GM18861 (cell line): ENCODE data around the gene ORAI3.

ENCODE experiments used
- ATAC-seq: cut with Tn5 transposase; IDR thresholded peaks from one replicate; pipeline ENCODE4 v1.9.1; 2021; ENCODE audit not compliant: unreplicated experiment

ORAI3 gene

DNA sequence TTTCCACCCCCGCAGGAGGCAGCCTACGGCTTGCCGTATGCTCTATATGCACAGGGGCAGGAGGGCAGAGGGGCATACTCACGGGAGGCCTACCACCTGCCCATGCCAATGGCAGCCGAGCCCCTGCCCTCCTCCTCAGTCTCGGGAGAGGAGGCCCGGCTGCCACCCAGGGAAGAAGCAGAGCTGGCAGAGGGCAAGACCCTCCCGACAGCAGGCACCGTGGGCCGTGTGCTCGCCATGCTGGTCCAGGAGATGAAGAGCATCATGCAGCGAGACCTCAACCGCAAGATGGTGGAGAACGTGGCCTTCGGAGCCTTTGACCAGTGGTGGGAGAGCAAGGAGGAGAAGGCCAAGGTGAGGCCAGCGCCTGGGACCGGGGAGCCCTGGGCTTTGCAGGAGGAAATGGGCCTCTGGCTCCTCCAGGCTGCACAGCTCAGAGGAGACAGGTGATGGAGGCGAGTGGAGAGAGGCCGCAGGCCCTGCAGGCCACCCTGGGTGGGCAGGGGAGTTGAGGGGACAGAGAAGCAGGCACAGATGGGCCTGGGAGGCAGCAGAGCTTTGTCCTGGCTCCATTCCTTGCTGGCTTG lies 17.3 kb downstream of the ORAI3 start:
- ATAC-seq, result no peak

DNA sequence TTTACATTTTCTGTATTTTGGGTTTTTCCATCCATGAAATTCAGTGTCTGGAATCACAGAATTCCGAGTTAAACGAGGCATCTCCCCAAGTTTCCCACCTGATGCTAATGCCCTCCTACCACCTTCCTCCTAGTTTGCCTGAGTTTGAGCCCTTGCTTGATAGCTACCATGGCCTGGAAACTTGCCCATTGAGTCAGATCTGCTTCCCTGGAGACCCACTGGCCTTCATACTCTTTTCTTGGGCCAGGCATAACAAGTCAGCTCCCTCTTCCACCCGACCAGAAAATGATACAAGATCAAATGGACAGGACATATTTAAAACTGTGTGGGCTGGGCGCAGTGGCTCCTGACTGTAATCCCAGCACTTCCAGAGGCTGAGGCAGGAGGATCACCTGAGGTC lies 18.9 kb downstream of the ORAI3 start:
- ATAC-seq, result no peak

DNA sequence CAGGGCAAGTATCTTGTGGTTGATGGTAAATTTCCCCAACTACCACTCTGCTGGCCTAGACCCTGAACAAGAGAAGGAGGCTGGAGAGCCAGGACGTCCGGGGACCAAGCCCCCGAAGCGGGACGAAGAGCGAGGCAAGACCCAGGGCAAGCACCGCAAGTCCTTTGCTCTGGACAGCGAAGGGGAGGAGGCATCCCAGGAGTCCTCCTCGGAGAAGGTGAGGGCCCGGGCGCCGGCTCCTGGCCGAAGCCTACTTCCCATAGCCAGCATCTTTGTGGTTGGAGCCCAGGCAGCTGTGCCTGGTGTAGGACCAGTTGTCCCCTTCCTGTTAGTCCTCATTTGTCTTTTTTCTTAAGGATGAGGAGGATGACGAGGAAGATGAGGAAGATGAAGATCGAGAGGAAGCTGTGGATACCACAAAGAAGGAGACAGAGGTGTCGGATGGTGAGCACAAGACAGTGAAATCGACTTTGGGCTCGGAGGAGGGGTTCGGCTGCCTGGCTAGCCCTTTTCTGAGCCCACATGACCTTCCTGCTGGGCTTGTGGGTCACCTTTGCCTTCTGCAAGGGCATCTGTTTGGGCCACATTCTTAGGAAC lies 20.5 kb downstream of the ORAI3 start:
- no peak for ATAC-seq

DNA sequence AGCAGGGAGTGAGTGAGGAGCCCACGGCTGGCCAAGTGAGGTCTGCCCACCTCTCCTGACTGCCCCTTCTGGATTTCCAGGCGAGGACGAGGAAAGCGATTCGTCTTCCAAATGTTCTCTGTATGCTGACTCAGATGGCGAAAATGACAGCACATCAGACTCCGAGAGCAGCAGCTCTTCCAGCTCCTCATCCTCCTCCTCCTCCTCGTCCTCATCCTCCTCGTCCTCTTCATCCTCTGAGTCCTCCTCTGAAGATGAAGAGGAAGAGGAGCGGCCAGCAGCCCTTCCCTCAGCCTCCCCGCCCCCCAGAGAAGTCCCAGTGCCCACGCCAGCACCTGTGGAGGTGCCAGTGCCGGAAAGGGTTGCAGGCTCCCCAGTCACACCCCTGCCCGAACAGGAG lies 22.4 kb downstream of the ORAI3 start:
- ATAC-seq, result no peak

DNA sequence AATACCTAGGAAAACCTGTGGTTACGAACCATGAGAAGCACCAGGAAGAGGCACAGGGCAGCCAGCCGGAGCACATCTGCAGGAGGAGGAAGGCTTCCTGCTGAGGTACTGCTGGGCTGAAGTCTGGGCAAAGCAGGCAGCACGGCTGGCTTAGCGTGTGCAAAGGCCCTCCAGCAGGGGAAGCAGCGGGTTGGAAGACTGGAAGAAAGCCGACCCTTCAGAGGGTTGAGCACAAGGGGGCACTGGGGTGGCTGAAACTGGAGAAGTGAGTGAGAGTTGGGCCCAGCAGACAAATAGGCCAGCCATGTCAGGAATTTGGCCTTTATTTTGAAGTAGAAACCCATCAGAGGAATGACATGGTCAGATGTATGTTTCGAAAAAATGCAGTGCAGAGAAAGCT lies 24.0 kb downstream of the ORAI3 start:
- ATAC-seq, result no peak

DNA sequence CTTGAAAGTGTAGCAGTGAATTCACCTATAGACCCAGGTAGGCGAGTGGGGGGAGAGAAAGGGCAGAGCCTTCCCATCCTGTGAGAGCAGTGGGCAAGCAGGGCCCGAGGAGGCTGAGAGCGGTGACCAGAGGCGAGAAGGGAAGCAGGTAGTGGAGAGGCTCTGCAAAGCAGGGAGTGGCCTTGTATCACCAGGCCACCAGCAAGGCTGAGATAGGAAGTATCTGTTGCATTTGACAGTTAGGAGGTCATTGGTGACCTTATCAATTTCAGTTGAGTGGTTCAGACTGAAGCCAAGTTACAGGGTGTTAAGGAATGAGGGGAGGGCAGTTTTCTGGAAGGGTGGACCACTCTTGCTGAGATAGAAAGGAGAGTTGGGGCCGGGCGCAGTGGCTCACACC lies 25.5 kb downstream of the ORAI3 start:
- ATAC-seq, result no peak

DNA sequence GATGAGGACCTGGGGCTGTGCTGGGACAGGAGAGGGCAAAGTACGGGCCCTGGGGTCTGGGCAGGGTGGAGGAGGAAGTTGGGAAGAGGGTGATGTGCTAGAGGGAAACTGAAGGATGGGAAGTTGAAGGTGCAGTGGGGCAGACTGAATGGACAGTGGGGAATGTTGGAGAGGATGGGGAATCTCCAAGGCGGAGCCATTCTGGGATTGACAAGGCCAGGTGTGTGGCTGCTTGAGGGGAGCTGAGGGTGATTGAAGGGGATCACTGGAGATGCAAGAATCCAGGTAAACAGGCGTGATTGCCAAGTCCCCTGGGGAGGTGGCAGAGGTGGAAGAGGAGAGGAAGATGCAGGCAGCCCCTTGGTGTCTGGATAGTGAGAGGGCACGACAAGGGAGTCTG lies 27.6 kb downstream of the ORAI3 start:
- no peak for ATAC-seq

DNA sequence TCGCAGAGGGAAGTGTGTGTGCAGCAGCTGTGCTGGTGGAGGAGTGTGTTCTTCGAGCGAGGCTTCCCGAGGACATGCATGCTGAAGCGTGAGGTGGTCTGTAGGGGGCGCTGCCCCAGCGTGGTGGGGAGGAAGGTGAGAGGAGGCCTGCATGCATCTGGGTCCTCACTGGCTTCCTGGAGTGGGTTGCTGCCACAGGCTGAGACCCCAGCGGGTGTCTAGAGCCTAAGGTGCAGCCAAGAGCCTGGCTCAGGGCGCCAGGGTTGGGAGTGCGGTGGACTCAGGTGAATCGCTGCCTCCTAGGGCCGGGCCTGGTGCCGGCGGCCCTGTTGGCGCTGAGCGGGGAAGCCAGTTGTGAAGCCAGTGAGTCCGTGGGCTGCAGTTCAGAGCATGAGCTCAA lies 28.6 kb downstream of the ORAI3 start:
- ATAC-seq, result no peak

DNA sequence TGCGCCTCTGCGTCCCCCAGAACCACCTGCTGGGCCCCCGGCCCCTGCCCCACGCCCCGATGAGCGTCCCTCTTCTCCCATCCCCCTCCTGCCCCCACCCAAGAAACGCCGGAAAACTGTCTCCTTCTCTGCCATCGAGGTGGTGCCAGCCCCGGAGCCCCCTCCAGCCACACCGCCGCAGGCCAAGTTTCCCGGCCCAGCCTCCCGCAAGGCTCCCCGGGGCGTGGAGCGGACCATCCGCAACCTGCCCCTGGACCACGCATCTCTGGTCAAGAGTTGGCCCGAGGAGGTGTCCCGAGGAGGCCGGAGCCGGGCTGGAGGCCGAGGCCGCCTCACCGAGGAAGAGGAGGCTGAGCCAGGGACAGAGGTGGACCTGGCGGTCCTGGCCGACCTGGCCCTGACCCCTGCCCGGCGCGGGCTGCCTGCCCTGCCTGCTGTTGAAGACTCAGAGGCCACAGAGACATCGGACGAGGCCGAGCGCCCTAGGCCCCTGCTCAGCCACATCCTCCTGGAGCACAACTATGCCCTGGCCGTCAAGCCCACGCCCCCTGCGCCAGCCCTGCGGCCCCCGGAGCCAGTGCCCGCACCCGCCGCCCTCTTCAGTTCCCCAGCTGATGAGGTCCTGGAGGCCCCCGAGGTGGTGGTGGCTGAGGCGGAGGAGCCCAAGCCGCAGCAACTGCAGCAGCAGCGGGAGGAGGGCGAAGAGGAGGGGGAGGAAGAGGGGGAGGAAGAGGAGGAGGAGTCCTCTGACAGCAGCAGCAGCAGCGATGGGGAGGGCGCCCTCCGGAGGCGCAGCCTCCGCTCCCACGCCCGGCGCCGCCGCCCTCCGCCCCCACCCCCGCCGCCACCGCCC lies 30.5 kb downstream of the ORAI3 start:
- ATAC-seq, result no peak

DNA sequence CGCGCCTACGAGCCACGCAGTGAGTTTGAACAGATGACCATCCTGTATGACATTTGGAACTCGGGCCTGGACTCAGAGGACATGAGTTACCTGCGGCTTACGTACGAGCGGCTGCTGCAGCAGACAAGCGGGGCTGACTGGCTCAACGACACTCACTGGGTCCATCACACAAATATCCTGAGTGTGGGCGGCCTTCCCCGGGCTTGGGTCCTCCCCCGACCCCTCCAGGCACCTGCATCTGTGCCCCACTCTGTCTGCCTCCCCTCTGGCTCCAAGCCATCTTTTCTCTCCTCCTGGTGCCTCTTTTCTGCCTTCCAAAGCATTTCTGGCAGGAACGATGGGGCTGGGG lies 31.1 kb downstream of the ORAI3 start:
- ATAC-seq, result no peak

DNA sequence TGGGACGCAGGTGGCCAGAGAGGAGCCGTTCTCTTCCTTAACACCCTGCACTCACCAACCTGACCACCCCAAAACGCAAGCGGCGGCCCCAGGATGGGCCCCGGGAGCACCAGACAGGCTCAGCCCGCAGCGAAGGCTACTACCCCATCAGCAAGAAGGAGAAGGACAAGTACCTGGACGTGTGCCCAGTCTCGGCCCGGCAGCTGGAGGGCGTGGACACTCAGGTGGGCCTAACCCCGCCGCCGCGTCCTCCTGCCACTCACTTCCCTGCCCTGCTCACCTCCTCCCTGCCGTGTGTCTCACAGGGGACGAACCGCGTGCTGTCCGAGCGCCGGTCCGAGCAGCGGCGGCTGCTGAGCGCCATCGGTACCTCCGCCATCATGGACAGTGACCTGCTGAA lies 31.6 kb downstream of the ORAI3 start:
- no peak for ATAC-seq

DNA sequence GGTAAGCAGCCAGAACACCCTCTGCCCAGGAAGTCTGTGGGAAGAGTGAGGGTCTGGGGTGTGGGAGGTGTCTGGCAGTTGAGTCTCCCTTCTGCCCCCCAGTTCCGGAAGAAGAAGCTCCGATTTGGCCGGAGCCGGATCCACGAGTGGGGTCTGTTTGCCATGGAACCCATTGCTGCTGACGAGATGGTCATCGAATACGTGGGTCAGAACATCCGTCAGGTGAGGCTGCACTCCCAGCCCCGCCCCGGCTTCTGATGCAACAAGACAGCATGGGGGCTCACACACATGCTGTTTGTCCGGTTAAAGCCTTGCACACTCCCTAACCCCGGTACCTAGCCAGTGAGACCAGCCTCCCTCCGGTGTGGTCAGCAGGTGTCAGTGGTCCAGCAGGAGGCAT lies 32.1 kb downstream of the ORAI3 start:
- no peak for ATAC-seq

DNA sequence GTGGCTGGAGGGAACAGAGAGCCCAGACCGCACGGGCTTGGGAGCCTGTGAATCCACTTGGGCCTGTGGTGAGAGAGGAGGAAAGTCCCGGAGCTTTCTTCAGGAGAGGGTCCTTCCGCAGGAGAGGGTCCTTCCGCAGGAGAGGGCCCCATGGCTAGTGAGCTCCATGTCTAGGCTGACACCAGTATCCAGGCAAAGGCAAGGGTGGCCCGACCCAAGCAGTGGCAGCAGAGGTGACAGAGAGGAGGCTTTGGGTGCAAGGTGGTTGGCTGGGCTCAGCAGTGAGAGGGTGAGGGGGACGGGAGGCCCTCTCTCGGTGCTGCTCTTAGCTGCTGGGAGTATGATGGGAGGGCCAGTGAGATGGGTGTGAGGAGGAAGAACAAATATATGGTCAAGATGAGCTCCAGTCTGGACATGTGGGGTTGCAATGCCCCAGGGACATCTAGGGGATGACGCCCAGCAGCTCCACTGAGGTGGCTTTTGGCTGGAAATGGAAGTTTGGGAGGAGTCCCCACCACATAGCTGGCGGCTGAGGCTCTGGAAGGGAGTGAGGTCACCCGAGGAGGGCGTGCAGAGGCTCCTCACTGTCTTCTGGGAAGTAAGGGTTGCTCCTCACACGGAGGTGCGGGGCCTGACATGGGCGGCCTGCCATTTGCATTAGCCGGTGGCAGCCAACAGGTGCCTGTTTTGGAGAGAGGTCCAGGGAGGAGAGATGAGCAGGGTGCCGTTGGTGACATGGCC lies 33.9 kb downstream of the ORAI3 start:
- no peak for ATAC-seq

DNA sequence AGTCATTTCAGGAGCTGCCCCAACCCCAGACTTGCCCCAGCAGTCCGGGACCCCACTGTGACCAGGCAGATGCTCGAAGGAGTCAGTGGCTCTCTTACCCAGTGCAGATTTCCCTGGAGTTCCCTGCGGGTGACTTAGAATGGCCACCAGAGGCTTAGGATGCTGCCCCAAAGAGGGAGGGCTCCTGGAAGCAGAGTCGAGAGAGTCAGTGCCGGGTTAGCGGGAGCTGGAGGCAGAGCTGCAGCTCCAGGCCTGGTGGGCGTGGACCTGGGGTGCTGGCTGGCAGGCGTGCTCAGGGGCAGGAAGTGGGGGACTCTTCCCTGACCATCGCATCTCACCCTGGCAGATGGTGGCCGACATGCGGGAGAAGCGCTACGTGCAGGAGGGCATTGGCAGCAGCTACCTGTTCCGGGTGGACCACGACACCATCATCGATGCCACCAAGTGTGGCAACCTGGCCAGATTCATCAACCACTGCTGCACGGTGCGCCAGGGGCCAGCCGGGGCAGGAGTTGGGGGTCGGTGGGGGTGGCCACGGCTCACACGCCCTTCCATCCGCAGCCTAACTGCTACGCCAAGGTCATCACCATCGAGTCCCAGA lies 34.5 kb downstream of the ORAI3 start:
- no peak for ATAC-seq

DNA sequence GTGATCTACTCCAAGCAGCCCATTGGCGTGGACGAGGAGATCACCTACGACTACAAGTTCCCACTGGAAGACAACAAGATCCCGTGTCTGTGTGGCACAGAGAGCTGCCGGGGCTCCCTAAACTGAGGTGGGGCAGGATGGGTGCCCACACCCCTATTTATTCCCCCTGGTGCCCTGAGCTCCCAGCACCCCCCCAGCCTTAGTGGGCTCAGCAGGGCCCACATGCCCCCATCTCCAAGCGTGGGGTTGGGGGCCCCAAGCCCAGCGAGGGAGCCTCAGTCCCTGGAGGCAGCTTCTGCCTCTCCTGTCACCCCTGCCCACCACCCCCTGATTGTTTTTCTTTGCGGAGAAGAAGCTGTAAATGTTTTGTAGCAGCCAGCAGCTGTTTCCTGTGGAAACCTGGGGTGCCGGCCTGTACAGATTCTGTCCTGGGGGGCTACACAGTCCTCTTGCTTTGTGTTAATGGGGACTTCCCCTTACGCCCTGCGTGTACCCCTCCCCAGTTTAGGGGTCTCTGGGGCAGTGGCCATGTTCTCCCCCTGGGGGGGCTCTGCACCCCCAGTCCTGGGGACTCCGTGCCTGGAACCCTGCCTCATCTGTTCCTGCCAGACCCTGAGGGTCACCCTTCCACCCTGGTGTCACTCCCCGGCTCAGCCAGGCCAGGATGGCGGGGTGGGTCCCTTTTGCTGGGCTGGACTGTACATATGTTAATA lies 35.2 kb downstream of the ORAI3 start:
- ATAC-seq, result no peak

DNA sequence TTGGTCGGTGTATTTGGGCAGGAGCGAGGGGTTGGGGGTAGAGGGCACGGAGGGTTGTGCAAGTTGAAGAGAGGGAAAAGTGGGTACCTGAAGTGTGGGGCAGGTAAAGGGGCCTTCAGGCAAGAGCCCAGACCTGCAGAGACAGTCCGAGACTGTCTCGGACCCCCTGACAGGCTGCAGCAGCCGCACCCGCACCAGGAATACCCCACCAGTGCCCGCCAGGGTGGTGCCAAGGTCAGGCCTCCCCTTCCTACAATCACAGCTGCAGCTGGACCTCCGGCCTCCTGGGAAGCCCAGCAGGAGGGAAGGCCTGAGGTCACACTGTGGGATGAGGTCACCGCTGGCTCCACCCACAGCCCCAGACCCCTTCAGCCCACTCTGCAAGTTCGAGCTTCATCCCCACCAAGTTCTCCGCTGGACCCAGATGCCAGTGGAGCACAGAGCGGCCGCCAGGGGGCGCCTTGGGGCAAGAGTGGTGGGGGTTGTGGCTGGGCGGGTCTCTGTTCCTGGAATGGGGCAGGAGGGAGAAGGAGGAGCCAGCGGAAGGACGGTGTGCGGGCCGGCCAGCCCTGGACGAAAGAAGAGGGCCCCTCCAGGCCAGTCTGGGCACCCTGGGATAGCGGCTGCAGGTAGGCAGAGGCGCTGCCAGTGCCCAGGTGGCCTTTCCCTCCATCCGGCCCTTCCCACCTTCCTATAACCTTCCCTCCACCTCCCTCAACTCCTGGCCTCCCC lies 36.0 kb downstream of the ORAI3 start, which contains the start of gene HSD3B7:
HSD3B7 (plus strand) TSS at position 539 of the 732 bp plus-strand sequence. CDS start 452 bp downstream, outside the sequence.
- no peak for ATAC-seq

DNA sequence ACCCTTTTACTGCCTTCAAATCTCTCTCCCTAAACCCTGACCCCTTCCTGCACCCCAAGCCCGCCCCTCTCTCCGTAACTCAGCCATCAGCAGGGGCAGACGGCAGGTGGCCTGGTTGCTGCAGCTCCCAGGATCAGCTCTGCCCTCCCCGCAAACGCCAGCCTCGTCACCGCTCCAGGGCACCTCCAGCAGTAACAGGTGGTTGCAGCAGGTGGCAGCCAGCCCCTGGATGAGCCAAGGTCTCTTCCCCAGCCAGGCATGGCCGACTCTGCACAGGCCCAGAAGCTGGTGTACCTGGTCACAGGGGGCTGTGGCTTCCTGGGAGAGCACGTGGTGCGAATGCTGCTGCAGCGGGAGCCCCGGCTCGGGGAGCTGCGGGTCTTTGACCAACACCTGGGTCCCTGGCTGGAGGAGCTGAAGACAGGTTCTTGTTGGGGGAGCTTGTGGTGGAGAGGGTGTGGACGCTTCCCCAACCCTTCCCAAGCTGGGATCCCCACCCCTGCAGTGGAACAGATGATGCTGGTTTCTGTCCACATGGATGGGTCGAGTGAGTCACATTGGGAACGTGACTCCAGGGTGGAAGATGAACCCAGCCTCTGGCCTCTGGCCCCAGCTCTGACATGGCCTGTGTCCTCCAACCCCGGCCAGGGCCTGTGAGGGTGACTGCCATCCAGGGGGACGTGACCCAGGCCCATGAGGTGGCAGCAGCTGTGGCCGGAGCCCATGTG lies 36.7 kb downstream of the ORAI3 start:
- ATAC-seq, result no peak

DNA sequence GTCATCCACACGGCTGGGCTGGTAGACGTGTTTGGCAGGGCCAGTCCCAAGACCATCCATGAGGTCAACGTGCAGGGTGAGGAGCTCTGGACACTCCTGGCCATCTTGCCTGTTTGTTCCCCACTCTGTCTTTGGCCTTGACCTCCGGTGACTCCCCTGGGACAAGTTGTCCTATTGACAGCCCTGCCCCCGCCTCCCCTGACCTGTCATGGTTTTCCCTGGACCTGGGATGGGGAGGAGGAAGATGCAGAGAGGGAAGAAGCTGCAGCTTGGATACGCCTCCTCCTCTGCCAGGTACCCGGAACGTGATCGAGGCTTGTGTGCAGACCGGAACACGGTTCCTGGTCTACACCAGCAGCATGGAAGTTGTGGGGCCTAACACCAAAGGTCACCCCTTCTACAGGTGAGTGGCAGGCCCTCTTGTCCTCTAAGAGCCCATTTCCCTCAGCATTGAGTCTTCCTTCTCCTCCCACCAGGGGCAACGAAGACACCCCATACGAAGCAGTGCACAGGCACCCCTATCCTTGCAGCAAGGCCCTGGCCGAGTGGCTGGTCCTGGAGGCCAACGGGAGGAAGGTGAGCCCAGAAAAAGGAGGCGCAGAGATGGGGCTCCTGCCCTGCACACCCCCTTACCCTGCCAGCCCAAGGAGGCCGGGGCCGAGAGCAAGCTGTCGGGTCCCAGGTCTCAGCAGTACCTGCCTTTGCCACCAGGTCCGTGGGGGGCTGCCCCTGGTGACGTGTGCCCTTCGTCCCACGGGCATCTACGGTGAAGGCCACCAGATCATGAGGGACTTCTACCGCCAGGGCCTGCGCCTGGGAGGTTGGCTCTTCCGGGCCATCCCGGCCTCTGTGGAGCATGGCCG lies 37.5 kb downstream of the ORAI3 start:
- no peak for ATAC-seq
